HL-60/S4 treated with phorbol 12-myristate 13-acetate at 8.2 ng/mL for 4 days and 3 days (cell line): Measurements from ENCODE around the gene SYT11.

ENCODE experiments used
- in situ Hi-C: fragments of 300-500 bp; cut with MboI; formaldehyde crosslinking; loops from 2 replicates; pipeline ENCODE4 v1.15.0; 2022; ENCODE audit warnings: low sequenced_read_pairs

Gene SYT11

DNA sequence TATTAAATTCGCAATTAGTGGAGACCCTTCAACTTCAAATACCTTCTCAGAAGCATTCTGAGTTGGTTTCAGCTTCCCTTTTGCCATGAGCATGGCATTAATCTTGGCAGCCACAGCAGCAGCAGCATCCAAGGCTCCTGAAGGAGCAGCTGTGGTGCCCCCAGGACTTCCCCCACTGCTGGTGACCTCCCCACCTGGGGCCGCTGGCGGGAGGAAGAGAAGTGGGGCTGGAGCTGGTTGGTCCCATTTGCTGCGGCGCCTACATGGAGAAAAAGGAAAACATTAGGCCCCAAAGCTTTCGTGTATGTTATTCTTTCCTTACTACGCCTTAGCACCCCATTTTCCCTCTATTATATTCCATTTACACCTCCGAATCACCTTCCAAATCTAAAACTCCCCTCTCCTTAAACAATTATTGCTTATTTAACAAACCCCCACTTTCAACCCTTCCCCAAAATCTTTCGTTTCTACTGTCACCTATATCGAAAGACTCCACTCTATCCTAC lies 74.3 kb downstream of the SYT11 start:
- in situ Hi-C loops: loop anchor here (10.0 kb wide), 1 partner anchor 121 kb away; the partner anchor contains the start of genes LAMTOR2 and UBQLN4

DNA sequence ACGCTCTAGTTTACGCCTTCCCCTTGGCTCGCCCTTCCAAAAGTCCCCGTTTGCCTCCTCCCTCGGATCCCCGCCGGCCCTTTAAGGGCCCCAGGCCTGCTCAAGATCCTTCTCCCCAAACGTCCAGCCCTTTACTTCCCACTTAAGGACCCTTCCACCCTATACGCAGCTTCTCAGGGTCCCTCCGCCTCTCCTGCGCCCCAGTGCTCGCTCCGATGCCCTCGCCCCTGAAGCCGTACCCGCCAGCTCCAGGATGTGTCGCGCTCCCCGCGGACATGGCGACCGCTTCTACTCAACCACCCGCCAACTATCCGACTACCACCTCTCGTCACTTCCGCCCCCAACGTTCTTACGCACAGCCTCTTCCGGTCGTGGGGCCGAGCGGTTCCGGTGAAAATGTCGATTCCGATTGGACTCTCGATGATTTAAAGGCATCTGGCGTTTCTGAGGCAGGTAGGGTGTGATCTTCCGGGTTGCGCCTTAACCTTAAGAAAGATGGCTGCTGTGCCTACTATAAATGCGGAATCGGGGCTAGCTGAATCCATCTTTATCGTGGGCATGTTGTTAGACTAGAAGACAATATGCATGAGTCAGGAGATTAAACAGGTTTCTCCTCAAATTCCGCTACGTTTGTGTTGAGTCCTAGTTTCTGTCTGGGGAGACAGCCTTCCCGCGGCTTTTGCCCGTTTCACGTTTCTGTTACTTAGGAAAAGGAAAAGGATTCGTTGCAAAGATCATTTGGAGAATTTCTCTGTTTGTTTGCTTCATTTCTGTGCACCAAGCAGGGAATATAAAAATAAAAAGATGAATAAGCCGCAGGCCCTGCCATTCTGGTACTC lies 74.9 kb downstream of the SYT11 start, which contains the start of gene KHDC4:
KHDC4 (minus strand) TSS at position 317 of the 839 bp plus-strand sequence; CDS start at position 277, 40 bp downstream.
- in situ Hi-C loops: loop anchor here (10.0 kb wide), 1 partner anchor 120 kb away; the partner anchor contains the start of genes LAMTOR2 and UBQLN4
